GM18511 (cell line): ENCODE measurements around the gene NT5DC1.
"Not testable (repeated sequence)": the region's sequence is repeated elsewhere in the genome, so short reads cannot be mapped to it uniquely, and the experiment has no call there.

ENCODE experiments used
- ATAC-seq: cut with Tn5 transposase; IDR thresholded peaks from one replicate; pipeline ENCODE4 v1.9.1; 2021; ENCODE audit warnings: mild to moderate bottlenecking, moderate library complexity; ENCODE audit not compliant: unreplicated experiment

Gene NT5DC1

DNA sequence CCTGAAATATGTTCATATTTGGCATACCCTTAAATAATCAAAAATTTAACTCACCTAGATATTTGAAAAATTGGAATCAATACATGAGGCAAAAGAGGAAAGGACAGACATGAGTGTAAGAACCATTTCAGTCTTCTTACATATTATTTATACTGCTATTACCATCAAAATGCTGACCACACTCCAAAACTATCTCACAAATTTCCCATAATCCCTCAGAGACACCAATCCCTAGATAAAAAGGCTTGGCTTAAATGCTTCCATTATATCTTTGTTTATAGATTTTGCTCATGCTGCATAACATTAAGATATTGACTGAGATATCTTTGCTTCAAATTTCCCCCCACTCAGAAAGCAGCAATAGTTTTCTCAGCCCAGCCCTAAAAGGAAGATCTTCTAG, 11.7 kb upstream of the NT5DC1 start:
- ATAC-seq = no peak

DNA sequence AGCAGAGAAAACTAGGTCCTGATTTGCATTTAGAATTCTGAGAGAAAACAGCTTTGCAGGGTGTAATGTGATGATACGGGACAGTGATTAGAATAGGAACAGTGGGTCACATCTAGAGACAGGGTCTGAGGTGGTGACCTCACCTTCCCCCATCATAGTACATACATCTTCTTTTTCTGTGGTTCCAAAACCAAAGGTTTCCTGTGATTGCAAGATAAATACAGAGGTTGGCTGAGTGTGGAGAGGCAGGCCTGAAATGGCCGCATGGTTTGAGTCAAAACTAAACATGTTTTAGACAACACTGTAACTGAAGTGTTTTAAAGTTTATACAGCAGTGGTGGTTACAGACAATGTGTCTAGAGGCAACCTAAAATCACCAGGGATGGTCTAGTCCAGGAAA, 10.4 kb upstream of the NT5DC1 start:
- peak; percentile 64 for ATAC-seq

DNA sequence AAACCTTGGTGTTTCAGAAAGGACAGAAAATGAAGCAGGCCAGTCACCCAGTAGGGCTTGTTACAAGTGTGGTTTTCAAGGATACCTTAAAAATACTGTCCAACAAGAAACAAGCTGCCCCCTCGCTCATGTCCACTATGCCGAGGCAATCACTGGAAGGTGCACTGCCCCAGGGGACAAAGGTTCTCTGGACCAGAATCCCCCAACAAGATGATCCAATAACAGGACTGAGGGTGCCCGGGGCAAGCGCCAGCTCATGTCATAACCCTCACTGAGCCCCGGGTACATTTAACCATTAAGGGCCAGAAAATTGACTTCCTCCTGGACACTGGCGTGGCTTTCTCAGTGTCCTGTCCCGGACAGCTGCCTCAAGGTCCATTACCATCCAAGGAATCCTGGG, 6.6 kb upstream of the NT5DC1 start:
- ATAC-seq = no peak

DNA sequence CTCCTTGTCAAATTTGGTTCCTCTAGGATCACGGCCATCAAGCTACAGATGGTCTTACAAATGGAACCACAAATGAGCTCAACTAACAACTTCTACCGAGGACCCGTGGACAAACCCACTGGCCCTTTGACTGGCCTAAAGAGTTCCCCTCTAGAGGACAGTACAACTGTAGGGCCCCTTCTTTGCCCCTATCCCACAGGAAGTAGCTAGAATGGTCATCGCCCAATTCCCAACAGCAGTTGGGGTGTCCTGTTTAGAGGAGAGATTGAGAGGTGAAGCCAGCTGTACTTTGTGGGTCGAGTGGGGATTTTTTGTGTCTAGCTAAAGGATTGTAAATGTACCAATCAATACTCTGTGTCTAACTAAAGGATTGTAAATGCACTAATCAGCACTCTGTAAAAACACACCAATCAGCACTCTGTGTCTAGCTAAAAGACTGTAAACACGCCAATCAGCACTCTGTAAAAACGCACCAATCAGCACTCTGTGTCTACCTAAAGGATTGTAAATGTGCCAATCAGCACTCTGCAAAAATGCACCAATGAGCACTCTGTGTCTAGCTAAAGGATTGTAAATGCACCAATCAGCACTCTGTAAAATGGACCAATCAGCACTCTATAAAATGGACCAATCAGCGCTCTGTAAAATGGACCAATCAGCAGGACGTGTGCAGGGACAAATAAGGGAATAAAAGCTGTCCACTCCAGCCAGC, 4.4 kb upstream of the NT5DC1 start:
- not testable (repeated sequence) for ATAC-seq

DNA sequence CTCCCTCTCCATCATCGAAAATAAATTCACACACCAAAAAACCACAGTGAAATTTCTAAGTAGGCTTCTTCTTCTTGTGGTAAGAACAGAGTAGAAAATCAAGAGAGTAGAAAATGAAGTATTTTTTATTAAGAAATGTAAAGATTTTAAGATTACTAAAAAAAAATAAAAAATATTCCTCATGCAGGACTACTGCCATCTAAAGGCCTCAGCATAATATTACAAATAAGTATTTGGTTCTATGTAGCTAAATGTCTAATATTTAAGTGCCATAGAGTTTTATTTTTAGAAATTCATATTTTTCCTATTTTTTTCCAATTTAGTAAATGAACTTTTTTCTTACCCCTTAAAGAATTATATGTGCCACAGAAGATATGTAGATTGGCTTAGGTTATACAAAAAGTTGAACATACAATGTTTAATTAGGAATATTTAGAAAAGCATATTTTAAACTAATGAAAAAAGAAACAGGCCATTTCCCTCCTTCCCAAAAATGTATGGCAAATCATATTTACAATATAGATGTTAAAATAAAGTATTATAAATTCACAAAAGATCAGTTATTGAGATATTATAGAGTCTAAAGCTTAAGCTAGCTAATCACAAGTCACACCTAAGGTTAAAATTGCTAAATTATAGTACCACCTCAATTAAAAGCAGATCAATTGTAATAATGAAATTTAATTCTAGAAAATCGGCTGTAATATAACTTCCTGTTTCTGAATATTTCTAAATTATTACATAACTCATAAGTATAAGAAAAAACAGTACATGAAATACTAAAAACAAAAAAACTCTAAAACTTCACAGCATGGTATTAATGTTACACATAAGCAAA, 3.5 kb upstream of the NT5DC1 start:
- ATAC-seq = no peak

DNA sequence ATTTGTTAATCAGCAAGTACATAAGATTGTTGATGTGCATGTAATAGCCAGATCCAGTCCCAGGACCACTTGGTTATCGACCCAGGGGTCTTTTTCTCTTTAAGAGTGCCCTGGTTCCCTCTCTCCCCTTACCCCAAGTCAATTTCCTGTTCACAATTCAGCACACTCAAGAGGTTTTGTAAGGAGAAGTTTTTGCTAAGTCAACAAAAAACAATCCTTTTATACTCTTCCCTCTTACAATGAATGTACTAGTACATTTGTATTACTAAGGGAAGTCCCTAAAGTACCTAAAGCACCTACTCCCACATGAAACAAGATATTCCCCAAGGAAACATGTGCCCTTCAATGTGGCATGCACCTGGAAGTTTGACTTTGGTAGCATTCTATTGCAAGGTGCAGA, 1.6 kb upstream of the NT5DC1 start:
- ATAC-seq = no peak

DNA sequence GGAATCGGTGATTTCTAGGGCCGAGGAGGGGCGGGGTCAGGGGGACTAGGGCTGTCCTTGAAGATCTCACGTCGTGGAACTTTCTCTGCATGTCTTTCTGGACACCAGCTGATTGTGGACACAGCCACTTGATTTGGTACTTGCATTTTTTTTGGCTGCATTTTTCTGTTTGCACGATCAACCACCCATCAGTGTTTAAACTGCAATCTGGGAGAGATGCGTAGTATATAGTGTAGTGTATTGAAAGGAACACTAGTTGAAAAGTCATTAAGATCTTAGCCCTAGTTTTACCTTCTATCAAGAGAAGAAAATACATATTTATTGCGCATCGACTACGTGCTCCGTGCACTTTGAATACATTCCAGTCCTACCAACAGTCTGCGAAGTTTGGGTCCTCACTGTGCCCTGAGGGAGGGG, 657 bp downstream of the NT5DC1 start:
- no peak for ATAC-seq

DNA sequence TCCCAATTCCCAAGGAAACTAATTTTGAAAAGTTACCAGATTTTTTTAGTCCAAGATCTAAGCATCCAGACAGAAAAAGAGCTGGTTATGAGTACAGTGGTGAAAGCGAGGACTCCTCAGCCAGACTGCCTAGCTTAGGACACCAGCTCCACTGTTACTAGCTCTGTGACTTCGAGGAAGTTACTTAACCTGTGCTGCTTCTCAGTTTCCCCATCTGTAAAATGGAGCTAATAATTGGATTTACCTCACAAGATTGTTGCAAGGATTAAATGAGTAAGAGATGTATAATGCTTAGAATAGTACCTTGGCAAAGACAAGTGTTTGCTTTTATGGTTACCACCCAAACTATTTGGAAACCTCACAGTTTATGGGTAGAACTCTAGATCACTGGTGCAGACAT, 1.1 kb downstream of the NT5DC1 start:
- no peak for ATAC-seq

DNA sequence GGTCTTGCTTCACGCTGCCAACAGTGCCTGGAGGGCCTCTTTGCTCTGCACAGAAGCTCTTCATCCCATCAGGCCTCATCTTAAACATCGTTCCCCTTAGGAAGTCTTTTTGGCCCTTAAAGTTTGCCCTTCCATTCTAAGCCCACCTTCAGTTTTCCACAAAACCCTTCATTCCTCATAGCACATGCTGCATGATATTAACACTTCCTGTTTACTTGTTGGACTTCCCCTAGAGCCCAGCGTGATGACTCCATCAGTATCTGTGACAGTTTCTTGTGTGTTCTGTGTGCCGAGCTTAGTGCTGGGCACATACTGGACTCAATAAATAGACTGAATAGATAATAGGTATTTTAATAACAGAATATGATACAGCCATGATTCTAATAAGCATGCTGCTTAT, 2.2 kb downstream of the NT5DC1 start:
- ATAC-seq = no peak

DNA sequence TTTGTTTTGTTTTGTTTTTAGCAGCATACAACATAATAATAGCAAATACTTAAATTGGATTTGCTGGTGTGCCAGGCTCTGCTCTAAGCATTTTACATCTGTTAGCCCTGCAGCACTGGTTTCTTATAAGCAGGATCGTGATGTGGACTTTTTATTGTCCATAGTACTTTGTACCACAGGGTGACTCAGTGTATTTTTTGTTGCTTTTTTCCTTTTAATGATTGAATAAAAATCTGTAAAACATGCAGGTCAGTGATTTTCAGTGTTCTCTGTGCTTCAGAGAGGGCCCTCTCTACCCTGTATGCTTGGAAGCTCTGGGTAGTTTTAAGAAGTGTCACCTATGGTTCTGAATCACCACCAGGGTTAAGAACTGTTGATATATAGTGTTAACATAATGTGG, 4.0 kb downstream of the NT5DC1 start:
- ATAC-seq = no peak

DNA sequence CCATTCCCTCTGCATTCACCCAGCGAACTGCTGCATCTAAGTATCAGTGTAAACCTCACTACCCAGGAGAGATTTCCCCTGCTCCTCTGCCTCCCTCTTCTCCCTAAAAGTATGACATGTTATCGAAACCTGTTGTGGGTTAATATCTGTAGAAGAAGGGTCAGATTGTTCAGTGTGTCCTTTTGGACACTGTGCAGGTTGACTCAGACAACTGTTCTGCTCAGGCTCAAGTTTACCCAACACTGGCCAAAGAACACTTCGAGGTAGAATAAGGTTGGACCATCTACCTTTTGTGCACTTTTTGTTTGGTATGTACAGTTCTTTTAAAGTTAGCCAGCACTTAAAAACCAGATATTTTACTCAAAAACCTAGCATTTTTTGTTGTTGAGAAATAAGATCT, 4.6 kb downstream of the NT5DC1 start:
- no peak for ATAC-seq

DNA sequence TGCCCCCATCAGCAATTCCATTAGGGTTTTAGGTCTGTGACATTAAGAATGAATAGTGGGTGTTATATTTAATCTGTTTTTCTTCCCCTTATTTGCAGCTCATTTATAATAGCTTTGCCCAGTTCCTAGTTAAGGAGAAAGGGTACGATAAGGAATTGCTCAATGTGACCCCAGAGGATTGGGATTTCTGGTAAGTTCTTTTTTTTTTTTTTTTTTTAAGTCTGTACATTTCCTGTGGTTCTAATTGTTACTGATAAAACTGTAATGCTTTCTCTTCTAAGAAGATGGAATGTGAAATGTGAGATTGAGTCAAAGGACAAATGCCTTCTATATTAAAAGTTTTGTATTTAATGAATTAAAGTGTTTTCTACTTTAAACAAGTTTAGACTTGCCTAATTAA, 5.5 kb downstream of the NT5DC1 start:
- ATAC-seq = no peak

DNA sequence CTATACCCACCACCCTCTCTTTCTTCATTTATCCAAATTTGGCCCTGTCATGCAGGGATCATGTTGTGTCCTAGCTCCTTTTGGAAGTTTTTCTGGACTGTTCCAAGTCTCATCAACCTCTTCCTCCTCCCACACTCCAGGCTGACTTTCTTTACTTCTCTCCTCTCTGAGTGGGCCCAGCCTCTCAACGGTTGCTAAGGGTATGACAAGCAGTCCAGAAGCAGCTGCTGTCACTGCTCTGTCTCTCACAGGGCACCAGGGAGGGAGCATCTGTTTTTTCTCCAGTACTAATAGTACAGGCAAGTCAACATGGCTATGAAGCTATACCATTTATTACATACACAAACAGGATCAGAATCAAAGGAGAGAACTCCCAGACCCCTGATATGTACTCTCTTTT, 8.2 kb downstream of the NT5DC1 start:
- ATAC-seq = no peak

DNA sequence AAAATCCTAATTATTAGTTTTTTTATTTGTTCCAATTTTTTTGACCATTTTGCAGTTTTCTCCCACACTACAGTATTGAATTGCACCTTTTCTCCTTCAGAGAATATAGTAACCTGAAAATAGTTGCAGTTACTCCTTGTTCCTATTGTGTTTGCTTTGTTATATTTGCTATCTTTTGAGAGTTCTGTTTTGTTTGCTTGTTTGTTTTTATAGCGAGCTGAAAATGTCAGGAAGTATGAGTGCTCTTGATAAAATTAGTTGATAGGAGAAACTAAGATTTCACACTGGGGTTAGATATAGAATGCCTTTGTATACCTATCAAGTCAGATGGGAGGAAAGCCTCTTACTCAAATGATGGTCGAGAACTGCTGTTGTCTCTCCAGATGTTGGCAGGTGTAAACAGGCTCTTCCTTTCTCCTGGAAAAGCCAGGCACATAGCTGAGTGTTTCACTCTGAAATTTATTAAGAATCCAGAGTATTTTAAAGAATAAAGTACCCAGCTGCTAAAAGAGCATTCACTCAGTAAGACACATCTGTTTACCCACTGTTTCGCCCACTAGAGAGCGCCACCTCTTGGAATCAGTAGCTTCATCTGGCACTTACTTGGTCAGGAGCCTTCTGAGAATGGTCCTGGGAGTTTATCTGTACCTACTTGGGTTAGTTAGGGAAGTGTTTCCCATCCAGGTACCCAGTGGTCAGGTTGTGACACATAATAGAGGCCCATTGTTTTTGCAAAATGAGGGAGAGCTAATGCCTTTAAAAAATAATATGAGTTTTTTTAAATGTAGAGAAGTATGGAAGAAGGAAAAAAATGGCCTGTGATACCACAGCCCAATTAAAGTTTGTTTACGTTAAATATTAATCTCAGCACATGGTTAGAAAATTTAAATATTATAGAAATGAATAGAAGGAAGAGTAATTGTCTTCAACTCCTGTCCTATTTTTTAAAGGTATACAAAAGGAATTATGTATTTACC, 11.2 kb downstream of the NT5DC1 start:
- ATAC-seq = peak; percentile 88

DNA sequence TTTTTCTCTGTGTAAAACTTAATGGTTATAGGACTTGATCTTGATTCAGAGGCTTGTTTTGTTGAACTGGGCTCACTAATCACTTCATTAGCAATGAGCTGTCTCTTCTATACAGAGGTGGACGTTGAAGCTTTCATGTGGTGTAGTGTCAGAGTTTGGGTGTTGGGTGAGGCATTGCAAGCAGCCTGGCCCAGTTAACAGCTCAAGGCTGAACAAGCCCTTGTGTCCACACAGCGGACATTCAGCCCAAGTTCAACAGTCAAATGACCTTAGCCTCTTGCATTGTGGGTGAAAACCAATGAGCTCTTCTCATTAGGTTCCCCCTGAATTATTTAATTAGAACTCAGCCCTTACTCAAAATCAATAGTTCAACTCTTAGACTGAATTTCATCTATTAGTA, 12.7 kb downstream of the NT5DC1 start:
- no peak for ATAC-seq

DNA sequence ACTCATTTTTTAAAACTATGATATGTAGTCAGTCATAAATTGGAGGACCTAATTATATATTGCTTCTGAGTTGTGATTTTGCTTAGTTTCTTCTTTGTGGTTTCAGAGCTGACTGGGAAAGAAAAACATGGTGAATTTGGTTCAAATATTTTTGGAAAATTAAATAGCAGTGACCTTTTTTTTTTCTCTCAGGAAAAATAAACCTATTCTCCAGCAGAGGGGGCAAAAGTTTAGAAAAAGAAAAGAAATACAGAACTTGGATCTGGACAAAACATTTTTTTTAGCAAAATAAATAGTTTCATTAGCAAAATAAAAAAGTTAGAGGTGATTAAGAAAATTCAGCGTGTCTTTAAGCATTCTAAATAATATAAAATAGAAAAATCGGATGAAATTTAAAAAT, 15.1 kb downstream of the NT5DC1 start:
- ATAC-seq = no peak

DNA sequence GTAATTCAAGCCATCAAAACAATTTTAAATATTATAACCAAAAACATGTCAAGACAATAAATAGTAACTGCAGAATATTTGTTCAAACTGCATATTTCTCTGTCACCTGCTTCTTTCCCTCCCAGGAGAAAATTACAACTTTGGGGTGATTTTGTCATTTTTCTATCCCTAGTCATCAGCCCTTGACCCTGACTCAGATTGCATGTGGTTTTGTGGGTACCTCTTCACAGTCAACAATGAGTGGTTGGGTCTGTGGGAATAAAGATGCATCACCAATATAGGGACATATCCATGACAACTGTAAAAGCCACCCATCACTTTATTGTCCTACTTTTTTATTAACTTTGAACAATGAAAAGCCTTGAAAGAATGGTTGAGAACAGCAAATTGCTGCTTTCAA, 18.0 kb downstream of the NT5DC1 start:
- no peak for ATAC-seq

DNA sequence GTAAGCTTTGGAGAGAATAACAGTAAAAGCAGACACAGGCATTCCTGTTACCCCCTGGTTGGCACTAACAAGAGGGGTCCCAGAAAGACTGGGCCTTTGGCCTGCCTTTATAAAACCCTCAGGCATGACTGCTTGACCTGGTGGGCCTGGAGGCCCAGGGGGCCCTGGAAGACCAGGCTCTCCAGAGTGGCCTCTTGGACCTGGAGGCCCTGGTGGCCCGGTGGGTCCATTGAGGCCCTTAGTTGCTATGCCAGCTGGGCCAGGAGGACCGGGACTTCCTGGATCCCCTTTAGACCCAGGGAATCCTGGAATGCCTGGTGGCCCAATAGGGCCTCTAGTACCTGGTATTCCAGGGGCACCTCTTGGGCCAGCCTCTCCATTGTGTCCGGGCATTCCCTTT, 19.8 kb downstream of the NT5DC1 start:
- no peak for ATAC-seq

DNA sequence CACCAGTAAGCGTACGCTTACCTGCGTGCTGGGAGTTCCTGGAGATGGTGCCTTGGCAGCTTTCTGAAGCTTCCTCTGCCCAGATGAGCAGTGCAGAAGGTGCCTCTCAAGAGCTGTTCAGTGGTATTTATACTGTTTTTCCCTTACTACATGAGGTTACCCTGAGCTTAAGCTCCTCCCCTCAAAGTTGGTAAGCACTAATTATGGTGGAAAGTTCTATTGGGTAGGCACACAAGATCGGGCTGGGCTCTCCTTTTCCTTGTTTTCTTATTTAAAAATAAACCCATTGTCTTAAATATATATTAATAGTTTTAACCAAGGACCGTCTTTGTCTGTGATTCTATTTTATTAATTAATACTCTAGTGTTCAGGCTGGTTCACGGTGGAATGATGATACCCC, 25.4 kb downstream of the NT5DC1 start, which contains the start of gene COL10A1:
Gene COL10A1 (minus strand): TSS at position 101 of the 400 bp plus-strand sequence. CDS start 640 bp downstream, outside the sequence.
- ATAC-seq = no peak

DNA sequence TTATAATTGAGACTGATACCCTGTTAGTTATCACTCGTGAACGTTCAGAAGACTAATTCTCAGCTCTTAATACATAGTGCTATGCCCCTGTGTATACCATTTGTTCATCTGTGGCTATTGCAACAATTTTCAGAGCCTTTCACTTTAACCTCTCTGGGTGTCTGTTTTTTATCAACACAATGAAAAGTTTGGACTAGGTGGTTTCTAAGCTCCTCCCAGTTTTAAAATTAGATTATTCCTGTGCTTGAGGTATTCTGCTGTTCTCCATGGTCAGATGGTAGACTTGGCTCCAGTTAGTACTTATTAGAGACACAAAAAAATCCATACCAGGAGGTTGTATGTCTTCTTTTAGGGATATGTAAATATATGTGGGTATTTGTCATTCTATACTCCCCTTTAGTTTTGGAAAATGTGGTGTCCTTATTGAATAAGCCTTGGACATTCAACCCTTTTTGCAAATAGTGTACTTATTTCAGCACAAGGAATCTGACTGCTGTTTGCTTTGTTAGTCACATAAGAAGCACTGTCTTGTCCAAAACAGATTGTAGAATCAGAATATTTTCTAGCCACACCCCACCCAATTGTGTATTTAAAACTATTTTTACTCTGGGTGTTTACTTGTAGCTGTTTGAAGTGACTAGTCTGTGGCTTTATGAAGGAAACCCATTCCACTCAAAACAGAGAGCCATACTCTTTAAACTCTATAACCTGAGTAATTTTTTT, 27.3 kb downstream of the NT5DC1 start:
- no peak for ATAC-seq

DNA sequence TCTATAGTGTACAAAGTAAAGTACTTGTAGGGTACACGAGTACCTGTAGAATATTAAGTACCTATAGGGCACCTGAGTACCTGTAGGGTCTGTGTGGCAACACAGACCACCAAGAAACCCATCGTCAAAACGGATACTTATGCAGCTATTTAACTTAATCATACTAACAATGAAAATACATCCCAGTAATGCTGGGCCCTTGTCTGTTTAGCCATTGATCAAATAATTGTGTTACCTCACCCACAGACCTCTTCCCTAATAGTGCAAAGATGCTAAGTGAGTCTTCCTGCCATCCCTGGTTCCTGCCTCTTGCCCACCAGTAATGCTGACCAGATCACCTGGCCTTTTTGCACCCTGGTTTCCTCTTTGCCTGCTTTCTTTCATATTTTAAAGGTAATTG, 32.8 kb downstream of the NT5DC1 start:
- ATAC-seq = no peak
